Neural cell (in vitro differentiated cells): ENCODE data around the gene SBSN.

Experiments used
- CTCF ChIP-seq: fragments of 450-650 bp; IDR thresholded peaks from 2 replicates; pipeline ENCODE4 v1.5.1; 2014; ENCODE audit warnings: antibody characterized with exemption, mild to moderate bottlenecking, moderate library complexity; ENCODE audit not compliant: poor library complexity, severe bottlenecking
- EP300 ChIP-seq: fragments of 450-650 bp; conservative IDR thresholded peaks from 2 replicates; pipeline ENCODE4 v1.6.1; 2014; ENCODE audit warnings: antibody characterized with exemption, mild to moderate bottlenecking, moderate library complexity; ENCODE audit not compliant: poor library complexity, severe bottlenecking
- EZH2 ChIP-seq: fragments of 200-600, 300-800 bp; shearing (Covaris generic), sonication (generic); IDR thresholded peaks from 2 replicates; pipeline ENCODE4 v1.6.1; 2014; ENCODE audit warnings: antibody characterized with exemption, low read length, borderline replicate concordance, mild to moderate bottlenecking; ENCODE audit not compliant: insufficient read depth, poor library complexity, severe bottlenecking
- MXI1 ChIP-seq: fragments of 450-650 bp; conservative IDR thresholded peaks from 2 replicates; pipeline ENCODE4 v1.6.1; 2014; ENCODE audit warnings: antibody characterized with exemption, mild to moderate bottlenecking; ENCODE audit not compliant: poor library complexity, severe bottlenecking
- POLR2AphosphoS5 ChIP-seq: IDR thresholded peaks from 2 replicates; pipeline ENCODE4 v1.6.1; 2012
- RAD21 ChIP-seq: fragments of 450-650 bp; conservative IDR thresholded peaks from 2 replicates; pipeline ENCODE4 v1.6.1; 2014; ENCODE audit warnings: antibody characterized with exemption, mild to moderate bottlenecking, moderate library complexity
- REST ChIP-seq: IDR thresholded peaks from 2 replicates; pipeline ENCODE4 v1.6.1; 2012; ENCODE audit warnings: borderline replicate concordance
- SMC3 ChIP-seq: fragments of 450-650 bp; conservative IDR thresholded peaks from 2 replicates; pipeline ENCODE4 v1.6.1; 2014; ENCODE audit warnings: antibody characterized with exemption, mild to moderate bottlenecking, moderate library complexity; ENCODE audit not compliant: poor library complexity
- TAF1 ChIP-seq: IDR thresholded peaks from 2 replicates; pipeline ENCODE4 v1.6.1; 2012; ENCODE audit warnings: low read depth

GRCh38 chr19:35491836-35492360 lies 36.2 kb downstream of the SBSN start:
- TF ChIP-seq CTCF (no peak), MXI1 (no peak), POLR2AphosphoS5 (no peak), SMC3 (no peak), RAD21 (no peak), EP300 (no peak), REST (no peak), TAF1 (no peak), EZH2 (no peak)
